ENCODE data around the gene CCNQ. TPM values are rescaled to one million over a fixed set of nuclear protein-coding genes. Genes with fewer than 3 reads are reported as not detected.

CCNQ gene
- total and polyA plus RNA-seq, 2 donors (not counting 3 experiments of a cell fraction or from before 2014, with no cell fraction given): 21.3 to 37.0 TPM

GRCh38 chrX:153626025-153626633 is 27.2 kb upstream of the CCNQ start:
- DNase-seq (ENCODE audit: low read depth, low spot score) (no peak), FAIRE-seq (no peak)
- H3K27ac ChIP-seq (ENCODE audit: insufficient read depth, low read depth, low read length): no peak overlapping the region
- H4K20me1 ChIP-seq (replicated peaks; ENCODE audit: control insufficient read depth, extremely low read depth, insufficient read depth, low read length): no peaks in the 10 kb centered on the region
- no peak for TF ChIP-seq POLR2A (IDR thresholded peaks at IDR 0.05; ENCODE audit: low read depth, low read length)
- TF ChIP-seq GATA2 (IDR thresholded peaks at IDR 0.05; ENCODE audit: insufficient read depth, insufficient read length, low read depth, low read length): no peak
- TF ChIP-seq, protein P1, sequence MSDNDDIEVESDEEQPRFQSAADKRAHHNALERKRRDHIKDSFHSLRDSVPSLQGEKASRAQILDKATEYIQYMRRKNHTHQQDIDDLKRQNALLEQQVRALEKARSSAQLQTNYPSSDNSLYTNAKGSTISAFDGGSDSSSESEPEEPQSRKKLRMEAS (IDR thresholded peaks at IDR 0.05; ENCODE audit: insufficient read depth, insufficient read length): no peak
- TF ChIP-seq JUN (IDR thresholded peaks at IDR 0.05; ENCODE audit: borderline replicate concordance, insufficient read depth, insufficient read length, low read depth): no peak
- TF ChIP-seq MYC (IDR thresholded peaks at IDR 0.05; ENCODE audit: low read depth, low read length): no peak
- TF ChIP-seq POLR2AphosphoS5 (IDR thresholded peaks at IDR 0.05; ENCODE audit: insufficient read depth, low read depth, low read length): no peak
- TF ChIP-seq, protein P2, sequence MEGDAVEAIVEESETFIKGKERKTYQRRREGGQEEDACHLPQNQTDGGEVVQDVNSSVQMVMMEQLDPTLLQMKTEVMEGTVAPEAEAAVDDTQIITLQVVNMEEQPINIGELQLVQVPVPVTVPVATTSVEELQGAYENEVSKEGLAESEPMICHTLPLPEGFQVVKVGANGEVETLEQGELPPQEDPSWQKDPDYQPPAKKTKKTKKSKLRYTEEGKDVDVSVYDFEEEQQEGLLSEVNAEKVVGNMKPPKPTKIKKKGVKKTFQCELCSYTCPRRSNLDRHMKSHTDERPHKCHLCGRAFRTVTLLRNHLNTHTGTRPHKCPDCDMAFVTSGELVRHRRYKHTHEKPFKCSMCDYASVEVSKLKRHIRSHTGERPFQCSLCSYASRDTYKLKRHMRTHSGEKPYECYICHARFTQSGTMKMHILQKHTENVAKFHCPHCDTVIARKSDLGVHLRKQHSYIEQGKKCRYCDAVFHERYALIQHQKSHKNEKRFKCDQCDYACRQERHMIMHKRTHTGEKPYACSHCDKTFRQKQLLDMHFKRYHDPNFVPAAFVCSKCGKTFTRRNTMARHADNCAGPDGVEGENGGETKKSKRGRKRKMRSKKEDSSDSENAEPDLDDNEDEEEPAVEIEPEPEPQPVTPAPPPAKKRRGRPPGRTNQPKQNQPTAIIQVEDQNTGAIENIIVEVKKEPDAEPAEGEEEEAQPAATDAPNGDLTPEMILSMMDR (IDR thresholded peaks at IDR 0.05; ENCODE audit: extremely low read depth in 1 of 2, insufficient read depth in 1 of 2, low read depth in 1 of 2, low read length in 2 of 2): no peak
- TF ChIP-seq FOS (IDR thresholded peaks at IDR 0.05; ENCODE audit: borderline replicate concordance, insufficient read depth, low read length): no peak
- TF ChIP-seq EZH2 (IDR thresholded peaks at IDR 0.05; ENCODE audit: borderline replicate concordance, low read depth, low read length, severe bottlenecking): no peak
- BruUV-seq (replicated peaks): no TSS peak
- no peaks in the 10 kb centered on the region for H3K79me2 ChIP-seq (ENCODE audit: control insufficient read depth, insufficient read depth, low read length)
- no peak overlapping the region for H2AFZ ChIP-seq (ENCODE audit: low read depth, low read length)
- no peaks in the 10 kb centered on the region for H3K9me3 ChIP-seq (replicated peaks; ENCODE audit: control insufficient read depth, insufficient read depth, low read length)
- intact Hi-C loops (cut with micrococcal nuclease): no loop called here
- H3K9me1 ChIP-seq (replicated peaks; ENCODE audit: control insufficient read depth, extremely low read depth, insufficient read depth, low read length): no peaks in the 10 kb centered on the region
- H3K4me1 ChIP-seq (ENCODE audit: control insufficient read depth, extremely low read depth, insufficient read depth, low read length): no peaks in the 10 kb centered on the region
- no peak overlapping the region for H3K9ac ChIP-seq (replicated peaks; ENCODE audit: extremely low read depth, insufficient read depth, low read length)
- POLR2A ChIA-PET: no interaction called here
- CTCF ChIA-PET: no interaction called here
- no peak overlapping the region for H3K4me3 ChIP-seq (replicated peaks in 1 of 3; ENCODE audit: insufficient read depth in 1 of 3, low read depth in 1 of 3, low read length in 3 of 3)
- H3K36me3 ChIP-seq (ENCODE audit: control insufficient read depth in 2 of 2, extremely low read depth in 1 of 2, insufficient read depth in 2 of 2, low read length in 2 of 2): no peaks in the 10 kb centered on the region
- peaks cover 0 to 1% of the 10 kb centered on the region in 2 experiments for H3K27me3 ChIP-seq (ENCODE audit: control insufficient read depth in 2 of 2, insufficient read depth in 2 of 2, low read length in 2 of 2)
- dilution Hi-C loops (cut with MboI; ENCODE audit: extremely low pct_ligation_motif_present, low sequenced_read_pairs): no loop called here
- H3K4me2 ChIP-seq (ENCODE audit: insufficient read depth, low read length): no peak overlapping the region
